KOPT-K1 (cell line): ENCODE results near the gene RAB7B.

ENCODE experiments used
- H3K27ac ChIP-seq: fragments of 200-600 bp; sonication (generic); 2 replicates; pipeline ENCODE4 v1.5.1; 2016; ENCODE audit warnings: antibody characterized with exemption, mild to moderate bottlenecking, low read depth, low read length; ENCODE audit not compliant: poor library complexity, severe bottlenecking
- H3K36me3 ChIP-seq: fragments of 200-600 bp; sonication (generic); 2 replicates; pipeline ENCODE4 v1.5.1; 2017; ENCODE audit warnings: antibody characterized with exemption, mild to moderate bottlenecking, low read length, moderate library complexity; ENCODE audit not compliant: insufficient read depth
- H3K9me3 ChIP-seq: fragments of 200-600 bp; sonication (generic); 2 replicates; pipeline ENCODE4 v1.5.1; 2017; ENCODE audit warnings: antibody characterized with exemption, low read length, mild to moderate bottlenecking; ENCODE audit not compliant: insufficient read depth, poor library complexity, severe bottlenecking

RAB7B gene

DNA sequence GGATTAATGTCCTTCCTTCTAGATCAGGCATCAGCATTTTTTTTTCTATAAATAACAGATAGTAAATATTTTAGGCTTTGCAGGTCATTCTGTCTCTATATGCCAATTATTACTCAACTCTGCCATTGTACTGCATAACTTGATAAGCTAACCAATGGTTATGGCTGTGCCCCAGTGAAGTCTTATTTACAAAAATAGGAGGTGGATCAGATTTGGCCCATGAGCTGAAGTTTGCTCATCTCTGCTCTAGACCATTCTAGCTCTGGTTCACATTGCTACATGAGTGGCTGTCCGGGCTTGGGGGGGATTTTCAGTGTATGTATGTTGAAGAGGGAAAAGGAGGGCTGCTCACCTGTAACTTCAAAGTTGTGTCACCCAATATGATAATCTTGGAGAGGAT lies 10.1 kb downstream of the RAB7B start:
- no peaks in the 10 kb centered on the region for H3K36me3 ChIP-seq
- no peaks in the 10 kb centered on the region for H3K9me3 ChIP-seq
- H3K27ac ChIP-seq = no peak overlapping the region

- Histone ChIP-seq H3K27ac (no peak overlapping the region), H3K9me3 (no peaks in the 10 kb centered on the region), H3K36me3 (no peaks in the 10 kb centered on the region)
These were observed 10.8 kb downstream of the RAB7B start for GRCh38 chr1:205992218-205992882.

DNA sequence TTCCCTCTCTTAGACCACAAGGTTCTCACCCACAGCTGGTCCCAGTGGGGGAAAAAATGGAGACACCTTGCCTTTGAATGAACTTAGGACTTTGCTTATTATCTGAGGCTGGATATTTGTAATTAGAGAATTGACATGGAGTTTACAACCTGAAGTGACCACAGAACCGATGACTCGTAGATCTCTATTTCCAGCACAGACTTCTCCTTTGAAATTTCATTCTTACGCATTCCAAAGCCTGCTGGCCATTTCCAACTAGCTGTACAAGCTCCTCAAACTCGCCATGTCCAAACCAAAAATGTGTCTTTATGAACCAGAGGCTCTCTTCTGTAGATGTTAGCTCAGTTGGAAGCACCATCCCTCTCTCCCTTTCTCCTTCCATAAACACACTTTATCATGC lies 12.0 kb downstream of the RAB7B start:
- no peaks in the 10 kb centered on the region for H3K9me3 ChIP-seq
- H3K27ac ChIP-seq = no peak overlapping the region

DNA sequence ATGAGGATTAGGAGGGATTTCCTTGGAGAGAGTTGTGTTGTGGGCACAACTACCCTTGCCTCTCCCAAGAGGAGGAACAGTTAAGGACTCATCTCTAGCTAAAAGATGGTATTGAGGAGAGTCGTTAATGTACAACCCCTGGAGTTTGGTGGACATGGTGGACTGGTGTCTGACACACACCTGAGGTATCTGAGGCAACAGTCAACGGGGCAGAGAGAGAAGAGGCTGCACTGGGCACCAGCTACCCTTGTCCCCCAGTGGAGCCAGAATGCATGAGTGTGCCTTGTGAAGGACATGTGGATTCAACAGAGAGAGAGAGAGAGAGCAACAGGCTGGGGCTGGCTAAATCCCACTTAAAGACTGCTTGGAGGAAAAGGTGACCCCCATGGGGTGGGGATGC lies 13.0 kb downstream of the RAB7B start:
- no peak overlapping the region for H3K27ac ChIP-seq
- no peaks in the 10 kb centered on the region for H3K36me3 ChIP-seq
- no peaks in the 10 kb centered on the region for H3K9me3 ChIP-seq

More for the DNA sequence above, 12.0 kb downstream of the RAB7B start:
- H3K36me3 ChIP-seq = no peaks in the 10 kb centered on the region

DNA sequence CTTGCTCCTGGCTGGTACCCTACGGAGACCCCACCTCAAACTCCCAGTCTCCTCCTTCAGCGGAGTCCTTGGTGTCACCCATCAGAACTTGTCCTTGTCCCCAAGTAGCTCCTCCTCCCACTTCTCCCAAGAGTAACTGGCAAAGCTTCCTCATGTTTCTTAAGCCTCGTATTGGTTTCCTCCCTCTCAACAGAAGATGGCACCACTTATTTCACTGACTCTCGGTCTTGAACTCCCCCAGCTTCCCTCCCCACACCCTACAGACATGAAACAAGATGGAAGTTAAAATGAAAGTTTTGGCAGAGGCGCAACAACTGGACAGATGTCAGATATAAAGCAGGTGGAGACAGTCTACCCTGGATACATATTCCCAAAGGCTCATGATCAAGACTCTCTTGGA lies 13.4 kb downstream of the RAB7B start:
- H3K27ac ChIP-seq = no peak overlapping the region
- no peaks in the 10 kb centered on the region for H3K36me3 ChIP-seq
- H3K9me3 ChIP-seq = no peaks in the 10 kb centered on the region

DNA sequence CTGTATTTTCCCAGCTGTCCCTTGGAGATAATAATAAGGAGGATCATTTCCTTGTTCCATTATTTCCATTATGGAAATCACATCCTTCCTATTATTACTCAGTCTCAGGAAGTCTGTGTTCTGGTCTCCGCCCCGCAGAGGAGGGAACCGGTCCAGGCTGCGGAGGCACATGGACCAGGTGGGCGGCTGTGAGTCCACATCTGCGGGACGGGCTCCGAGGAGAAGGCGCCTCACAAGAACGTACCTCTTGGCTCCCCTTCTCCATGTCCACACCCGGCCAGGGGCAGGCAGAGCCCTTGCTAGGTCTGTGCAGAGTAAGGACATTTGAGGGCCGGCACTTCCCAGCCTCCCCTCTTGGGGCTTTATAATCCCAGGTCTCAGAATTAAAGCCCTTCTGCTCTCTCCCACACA lies 14.6 kb downstream of the RAB7B start:
- H3K36me3 ChIP-seq = no peaks in the 10 kb centered on the region
- no peak overlapping the region for H3K27ac ChIP-seq
- H3K9me3 ChIP-seq = no peaks in the 10 kb centered on the region

DNA sequence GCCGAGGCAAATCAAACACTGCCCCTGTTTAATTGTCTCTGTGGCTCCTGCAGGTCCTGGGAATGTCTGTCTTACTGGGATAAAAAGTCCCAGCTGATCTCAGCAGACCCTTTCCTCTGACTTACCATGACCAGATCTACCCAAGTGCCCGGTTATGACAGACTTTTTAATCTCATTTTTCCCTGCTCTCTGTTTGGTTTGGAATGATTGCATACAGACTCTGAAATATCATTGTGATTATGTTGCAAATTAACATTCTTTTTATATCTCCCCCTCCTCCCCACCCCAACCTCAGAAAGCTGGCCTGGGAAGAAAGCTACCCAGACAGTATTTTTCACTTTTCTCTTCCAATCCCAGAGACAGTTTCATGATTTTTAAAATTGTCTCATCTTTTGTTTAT lies 16.3 kb downstream of the RAB7B start:
- no peaks in the 10 kb centered on the region for H3K9me3 ChIP-seq
- no peak overlapping the region for H3K27ac ChIP-seq
- no peaks in the 10 kb centered on the region for H3K36me3 ChIP-seq

GRCh38 chr1:205986292-205986691 lies 16.9 kb downstream of the RAB7B start:
- H3K36me3 ChIP-seq = no peaks in the 10 kb centered on the region
- H3K9me3 ChIP-seq = no peaks in the 10 kb centered on the region

DNA sequence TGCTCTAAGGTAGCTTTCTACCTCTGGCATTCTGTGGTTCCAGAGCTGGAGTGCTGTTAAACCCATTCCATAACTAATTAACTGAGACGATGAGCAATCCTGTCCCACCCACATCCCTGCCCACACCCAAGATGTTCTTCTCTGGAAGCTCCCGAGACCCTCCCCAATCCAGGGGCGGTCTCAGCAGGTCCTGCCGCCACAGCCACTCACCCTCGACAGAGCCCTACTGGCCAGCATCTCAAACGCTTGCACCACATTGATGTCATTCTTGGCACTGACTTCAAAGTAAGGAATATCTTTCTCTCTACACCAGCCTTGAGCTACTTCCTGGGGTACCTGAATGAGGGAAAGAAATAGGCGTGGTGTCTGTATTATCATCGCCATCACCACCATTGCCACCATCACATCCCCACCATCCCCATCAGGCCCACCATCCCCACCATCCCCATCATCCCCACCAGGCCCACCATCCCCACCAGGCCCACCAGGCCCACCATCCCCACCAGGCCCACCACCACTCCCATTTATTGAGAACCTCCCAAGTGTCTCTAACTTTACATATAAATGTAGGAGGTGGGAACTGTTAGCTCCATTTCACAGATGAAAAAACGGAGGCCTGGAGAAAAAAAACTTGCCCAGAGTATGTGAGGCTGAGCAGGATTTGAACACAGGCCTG lies 17.7 kb downstream of the RAB7B start:
- Histone ChIP-seq H3K36me3 (no peaks in the 10 kb centered on the region), H3K27ac (no peak overlapping the region), H3K9me3 (no peaks in the 10 kb centered on the region)

More at GRCh38 chr1:205986292-205986691, 16.9 kb downstream of the RAB7B start:
- H3K27ac ChIP-seq = no peak overlapping the region

- no peak overlapping the region for H3K27ac ChIP-seq
- no peaks in the 10 kb centered on the region for H3K9me3 ChIP-seq
- H3K36me3 ChIP-seq = no peaks in the 10 kb centered on the region
These were observed 19.1 kb downstream of the RAB7B start for GRCh38 chr1:205983925-205984725.

GRCh38 chr1:205981257-205981656 lies 21.9 kb downstream of the RAB7B start:
- Histone ChIP-seq H3K9me3 (no peaks in the 10 kb centered on the region), H3K36me3 (no peaks in the 10 kb centered on the region), H3K27ac (no peak overlapping the region)

- no peak overlapping the region for H3K27ac ChIP-seq
These were observed 22.8 kb downstream of the RAB7B start for GRCh38 chr1:205980237-205980870.

DNA sequence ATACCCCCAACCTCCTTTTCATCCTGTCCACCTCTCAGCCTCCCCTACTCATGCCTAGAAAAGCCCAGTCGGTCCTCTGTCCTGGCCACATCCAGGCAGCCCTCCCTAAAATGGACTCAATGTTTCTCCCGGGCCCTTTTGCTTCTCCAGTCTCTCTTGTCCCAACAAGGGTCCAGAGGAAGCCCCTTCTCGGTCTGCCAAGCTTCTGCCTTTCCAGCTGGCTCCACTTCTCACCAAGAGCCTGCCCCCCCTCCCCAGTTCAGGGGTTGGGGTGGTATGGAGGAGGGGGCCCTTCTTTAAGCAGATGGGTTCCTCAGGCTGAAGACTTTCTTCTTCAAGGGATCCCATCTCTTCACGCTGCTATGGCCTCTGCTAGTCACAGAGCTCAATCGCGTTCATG lies 23.9 kb downstream of the RAB7B start:
- Histone ChIP-seq H3K27ac (no peak overlapping the region), H3K36me3 (no peaks in the 10 kb centered on the region), H3K9me3 (no peaks in the 10 kb centered on the region)

More at GRCh38 chr1:205980237-205980870, 22.8 kb downstream of the RAB7B start:
- no peaks in the 10 kb centered on the region for H3K9me3 ChIP-seq
- no peaks in the 10 kb centered on the region for H3K36me3 ChIP-seq

- no peaks in the 10 kb centered on the region for H3K36me3 ChIP-seq
- H3K27ac ChIP-seq = no peak overlapping the region
- H3K9me3 ChIP-seq = no peaks in the 10 kb centered on the region
These were observed 24.5 kb downstream of the RAB7B start for GRCh38 chr1:205978676-205979075.

- H3K27ac ChIP-seq = no peak overlapping the region
- no peaks in the 10 kb centered on the region for H3K9me3 ChIP-seq
- no peaks in the 10 kb centered on the region for H3K36me3 ChIP-seq
These were observed 25.7 kb downstream of the RAB7B start for GRCh38 chr1:205977402-205978014.
